ENCODE data around the gene DOCK6. TPM values are rescaled to one million over a fixed set of nuclear protein-coding genes. Genes with fewer than 3 reads are reported as not detected.

The DOCK6 gene
- total RNA-seq, 1 experiment from 2014 or later = 57.9 TPM

DNA sequence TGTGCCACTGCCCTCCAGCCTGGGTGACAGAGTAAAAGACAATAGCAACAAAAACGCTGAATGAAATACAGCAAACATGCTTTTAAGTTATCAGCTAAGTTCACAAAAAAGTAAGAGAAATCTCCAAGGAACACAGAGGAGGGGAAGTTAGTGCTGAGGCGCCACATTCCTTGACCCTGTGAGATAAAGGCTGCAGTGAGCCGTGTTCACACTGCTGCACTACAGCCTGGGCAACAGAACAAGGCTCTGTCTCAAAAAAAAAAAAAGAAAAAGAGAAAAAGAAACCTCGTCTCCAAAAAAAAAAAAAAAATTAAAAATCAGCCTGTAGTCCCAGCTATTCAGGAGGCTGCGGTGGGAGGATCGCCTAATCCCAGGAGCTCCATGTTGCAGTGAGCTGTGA lies 16.3 kb upstream of the DOCK6 start:
- no peak overlapping the region for H3K4me3 Mint-ChIP-seq
- H3K79me2 ChIP-seq (ENCODE audit: insufficient read depth, low read length) = no peaks in the 10 kb centered on the region
- H3K27me3 ChIP-seq (ENCODE audit: insufficient read depth, low read length) = no peaks in the 10 kb centered on the region
- H2AK5ac ChIP-seq (ENCODE audit: insufficient read length, low read length) = no peak overlapping the region
- H3K56ac ChIP-seq (ENCODE audit: insufficient read length, low read depth, low read length) = no peak overlapping the region
- H3K4me1 Mint-ChIP-seq = peaks cover 13 to 17% of the 10 kb centered on the region in 2 experiments
- no peak overlapping the region for H3K4me2 ChIP-seq (ENCODE audit: insufficient read depth, insufficient read length, low read length)
- no peak overlapping the region for H2BK15ac ChIP-seq (ENCODE audit: low read depth, low read length)
- H3K23me2 ChIP-seq (ENCODE audit: insufficient read length, low read depth, low read length, poor library complexity, severe bottlenecking) = no peaks in the 10 kb centered on the region
- no peak overlapping the region for H2BK120ac ChIP-seq (ENCODE audit: low read depth, low read length, poor library complexity, severe bottlenecking)
- no peaks in the 10 kb centered on the region for H3K9me3 ChIP-seq (ENCODE audit: control insufficient read depth, low read depth, low read length)
- no CpG with 5 or more reads among the region's 6 CpGs for WGBS (ENCODE audit: extremely low coverage, insufficient read length, low lambda C conversion rate)
- TF ChIP-seq, protein P1, sequence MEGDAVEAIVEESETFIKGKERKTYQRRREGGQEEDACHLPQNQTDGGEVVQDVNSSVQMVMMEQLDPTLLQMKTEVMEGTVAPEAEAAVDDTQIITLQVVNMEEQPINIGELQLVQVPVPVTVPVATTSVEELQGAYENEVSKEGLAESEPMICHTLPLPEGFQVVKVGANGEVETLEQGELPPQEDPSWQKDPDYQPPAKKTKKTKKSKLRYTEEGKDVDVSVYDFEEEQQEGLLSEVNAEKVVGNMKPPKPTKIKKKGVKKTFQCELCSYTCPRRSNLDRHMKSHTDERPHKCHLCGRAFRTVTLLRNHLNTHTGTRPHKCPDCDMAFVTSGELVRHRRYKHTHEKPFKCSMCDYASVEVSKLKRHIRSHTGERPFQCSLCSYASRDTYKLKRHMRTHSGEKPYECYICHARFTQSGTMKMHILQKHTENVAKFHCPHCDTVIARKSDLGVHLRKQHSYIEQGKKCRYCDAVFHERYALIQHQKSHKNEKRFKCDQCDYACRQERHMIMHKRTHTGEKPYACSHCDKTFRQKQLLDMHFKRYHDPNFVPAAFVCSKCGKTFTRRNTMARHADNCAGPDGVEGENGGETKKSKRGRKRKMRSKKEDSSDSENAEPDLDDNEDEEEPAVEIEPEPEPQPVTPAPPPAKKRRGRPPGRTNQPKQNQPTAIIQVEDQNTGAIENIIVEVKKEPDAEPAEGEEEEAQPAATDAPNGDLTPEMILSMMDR (conservative IDR thresholded peaks at IDR 0.05) = no peak
- H4K5ac ChIP-seq (ENCODE audit: insufficient read length, low read depth, low read length) = no peak overlapping the region
- H2BK20ac ChIP-seq (ENCODE audit: low read depth, low read length, poor library complexity, severe bottlenecking) = no peak overlapping the region
- H3K18ac ChIP-seq (ENCODE audit: insufficient read length, low read depth, low read length) = no peak overlapping the region
- no peak overlapping the region for H4K8ac ChIP-seq (replicated peaks; ENCODE audit: insufficient read length, low read depth, low read length)
- H3T11ph ChIP-seq (ENCODE audit: low read length) = no peak overlapping the region
- no peak overlapping the region for H2BK12ac ChIP-seq (ENCODE audit: insufficient read length, low read depth, low read length)
- H3K14ac ChIP-seq (ENCODE audit: insufficient read depth, low read length) = no peak overlapping the region
- H3K9ac ChIP-seq (ENCODE audit: extremely low read depth, insufficient read length, low read length) = no peak overlapping the region
- H3K4me1 ChIP-seq (ENCODE audit: insufficient read depth, low read length) = no peaks in the 10 kb centered on the region
- no peak overlapping the region for H2AFZ ChIP-seq (ENCODE audit: low read length)
- no peaks in the 10 kb centered on the region for H4K20me1 ChIP-seq (ENCODE audit: control insufficient read depth, insufficient read depth, insufficient read length)
- peaks cover 12% of the 10 kb centered on the region for H3K27me3 Mint-ChIP-seq (ENCODE audit: low read depth)
- peaks cover 20 to 23% of the 10 kb centered on the region in 2 experiments for H3K9me3 Mint-ChIP-seq
- H3K27ac Mint-ChIP-seq = no peak overlapping the region
- H3K23ac ChIP-seq (ENCODE audit: insufficient read length, low read depth, low read length) = no peak overlapping the region
- no peak overlapping the region for H2BK5ac ChIP-seq (ENCODE audit: insufficient read length, low read length)
- no peak overlapping the region for H4K91ac ChIP-seq (ENCODE audit: insufficient read length, low read depth, low read length)
- no peaks in the 10 kb centered on the region for H3K79me1 ChIP-seq (ENCODE audit: insufficient read depth, low read depth, low read length, poor library complexity, severe bottlenecking)
- H3K4ac ChIP-seq (ENCODE audit: low read depth, low read length) = no peak overlapping the region
- H3K36me3 Mint-ChIP-seq (ENCODE audit: insufficient read depth in 1 of 3, low read depth in 3 of 3) = peaks cover 0 to 10% (median 2%) of the 10 kb centered on the region in 3 experiments; a peak in 5 of 7 replicates
- H3K27ac ChIP-seq (ENCODE audit: insufficient read length, low read depth, low read length) = no peak overlapping the region
- no peak for DNase-seq

All from H9 (cell line).